WTC11 (cell line): Measurements from ENCODE around the gene HYPK. TPM values are rescaled to one million over a fixed set of nuclear protein-coding genes. Genes with fewer than 3 reads are reported as not detected.

ENCODE experiments used
- ATF6 ChIP-seq: sonication (generic); formaldehyde crosslinking; IDR thresholded peaks from 2 replicates; pipeline ENCODE4 v1.8.1; 2023; ENCODE audit warnings: mild to moderate bottlenecking, missing genetic modification reagents
- CTCF ChIP-seq: fragments of 200-600 bp; IDR thresholded peaks from 2 replicates; pipeline ENCODE4 v1.8.0; 2022; ENCODE audit warnings: antibody characterized with exemption
- PRDM15 ChIP-seq: sonication (generic); formaldehyde crosslinking; IDR thresholded peaks from 2 replicates; pipeline ENCODE4 v1.8.0; 2022; ENCODE audit warnings: missing genetic modification reagents
- RORB ChIP-seq: fragments of 250-450 bp; sonication (Bioruptor Pico); IDR thresholded peaks from 2 replicates; pipeline ENCODE4 v1.9.0; 2021; ENCODE audit warnings: mild to moderate bottlenecking
- TCF7 ChIP-seq: sonication (generic); formaldehyde crosslinking; IDR thresholded peaks from 2 replicates; pipeline ENCODE4 v1.8.0; 2022; ENCODE audit warnings: mild to moderate bottlenecking, low read depth, missing genetic modification reagents, moderate library complexity
- total RNA-seq: library from RNA; stranded (reverse); gene quantifications from 3 replicates; pipeline ENCODE4 v1.2.3, GENCODE V29; 2021
- TF ChIP-seq, protein P1 (sequence below): fragments of 250-450 bp; sonication (Bioruptor Pico); IDR thresholded peaks from 2 replicates; pipeline ENCODE4 v1.9.0; 2021; ENCODE audit warnings: mild to moderate bottlenecking, borderline replicate concordance
- TF ChIP-seq, protein P2 (sequence below): sonication (generic); formaldehyde crosslinking; IDR thresholded peaks from 2 replicates; pipeline ENCODE4 v1.8.0; 2023; ENCODE audit warnings: missing genetic modification reagents, mild to moderate bottlenecking, borderline replicate concordance
- TF ChIP-seq, protein P3 (sequence below): fragments of 250-450 bp; sonication (Bioruptor Pico); IDR thresholded peaks from 2 replicates; pipeline ENCODE4 v1.8.0; 2021; ENCODE audit warnings: mild to moderate bottlenecking
- TF ChIP-seq, protein P4 (sequence below): sonication (generic); formaldehyde crosslinking; IDR thresholded peaks from 2 replicates; pipeline ENCODE4 v1.8.0; 2022; ENCODE audit warnings: mild to moderate bottlenecking, missing genetic modification reagents

HYPK gene
- total RNA-seq, 1 experiment from 2014 or later = 22.0 TPM

DNA sequence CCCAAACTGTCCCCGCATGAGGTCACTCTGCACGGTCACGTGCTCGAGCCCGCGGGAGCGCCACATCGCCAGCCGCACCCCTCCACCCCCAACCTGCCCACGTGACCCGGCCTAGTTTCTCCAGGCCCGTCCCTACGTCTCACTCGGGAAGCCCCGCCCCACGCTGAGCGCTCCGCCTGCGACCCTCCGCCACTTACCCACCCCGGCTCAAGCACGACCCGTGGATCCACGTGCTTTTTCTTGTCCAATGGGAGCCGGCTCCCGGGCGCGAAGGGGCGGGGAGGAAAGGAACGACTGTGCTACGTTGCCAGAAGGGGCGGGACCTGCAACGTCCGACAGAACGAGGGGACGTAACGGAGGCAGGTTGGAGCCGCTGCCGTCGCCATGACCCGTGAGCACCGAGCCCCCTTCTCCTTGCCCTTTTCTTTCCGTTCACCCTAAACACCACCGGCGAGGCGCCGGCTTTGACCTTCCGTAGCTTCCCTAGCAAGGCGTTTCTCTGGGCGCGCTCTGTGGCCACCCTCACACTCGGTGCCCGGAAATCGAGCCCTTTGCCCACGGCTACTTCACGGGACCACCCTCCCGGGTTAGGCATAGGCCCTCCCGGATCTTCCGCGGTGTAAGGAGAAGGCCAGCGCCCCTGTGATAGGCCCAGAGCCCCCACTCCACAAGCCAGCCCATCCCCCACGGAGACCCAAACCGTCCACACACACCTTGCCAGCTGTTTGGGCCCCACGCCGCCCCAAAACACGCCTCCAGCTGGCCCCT is 8.2 kb upstream of the HYPK start, which contains the start of gene SERF2 (continued):
- TF ChIP-seq, protein P1, sequence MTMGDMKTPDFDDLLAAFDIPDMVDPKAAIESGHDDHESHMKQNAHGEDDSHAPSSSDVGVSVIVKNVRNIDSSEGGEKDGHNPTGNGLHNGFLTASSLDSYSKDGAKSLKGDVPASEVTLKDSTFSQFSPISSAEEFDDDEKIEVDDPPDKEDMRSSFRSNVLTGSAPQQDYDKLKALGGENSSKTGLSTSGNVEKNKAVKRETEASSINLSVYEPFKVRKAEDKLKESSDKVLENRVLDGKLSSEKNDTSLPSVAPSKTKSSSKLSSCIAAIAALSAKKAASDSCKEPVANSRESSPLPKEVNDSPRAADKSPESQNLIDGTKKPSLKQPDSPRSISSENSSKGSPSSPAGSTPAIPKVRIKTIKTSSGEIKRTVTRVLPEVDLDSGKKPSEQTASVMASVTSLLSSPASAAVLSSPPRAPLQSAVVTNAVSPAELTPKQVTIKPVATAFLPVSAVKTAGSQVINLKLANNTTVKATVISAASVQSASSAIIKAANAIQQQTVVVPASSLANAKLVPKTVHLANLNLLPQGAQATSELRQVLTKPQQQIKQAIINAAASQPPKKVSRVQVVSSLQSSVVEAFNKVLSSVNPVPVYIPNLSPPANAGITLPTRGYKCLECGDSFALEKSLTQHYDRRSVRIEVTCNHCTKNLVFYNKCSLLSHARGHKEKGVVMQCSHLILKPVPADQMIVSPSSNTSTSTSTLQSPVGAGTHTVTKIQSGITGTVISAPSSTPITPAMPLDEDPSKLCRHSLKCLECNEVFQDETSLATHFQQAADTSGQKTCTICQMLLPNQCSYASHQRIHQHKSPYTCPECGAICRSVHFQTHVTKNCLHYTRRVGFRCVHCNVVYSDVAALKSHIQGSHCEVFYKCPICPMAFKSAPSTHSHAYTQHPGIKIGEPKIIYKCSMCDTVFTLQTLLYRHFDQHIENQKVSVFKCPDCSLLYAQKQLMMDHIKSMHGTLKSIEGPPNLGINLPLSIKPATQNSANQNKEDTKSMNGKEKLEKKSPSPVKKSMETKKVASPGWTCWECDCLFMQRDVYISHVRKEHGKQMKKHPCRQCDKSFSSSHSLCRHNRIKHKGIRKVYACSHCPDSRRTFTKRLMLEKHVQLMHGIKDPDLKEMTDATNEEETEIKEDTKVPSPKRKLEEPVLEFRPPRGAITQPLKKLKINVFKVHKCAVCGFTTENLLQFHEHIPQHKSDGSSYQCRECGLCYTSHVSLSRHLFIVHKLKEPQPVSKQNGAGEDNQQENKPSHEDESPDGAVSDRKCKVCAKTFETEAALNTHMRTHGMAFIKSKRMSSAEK = no peak
- TF ChIP-seq, protein P2, sequence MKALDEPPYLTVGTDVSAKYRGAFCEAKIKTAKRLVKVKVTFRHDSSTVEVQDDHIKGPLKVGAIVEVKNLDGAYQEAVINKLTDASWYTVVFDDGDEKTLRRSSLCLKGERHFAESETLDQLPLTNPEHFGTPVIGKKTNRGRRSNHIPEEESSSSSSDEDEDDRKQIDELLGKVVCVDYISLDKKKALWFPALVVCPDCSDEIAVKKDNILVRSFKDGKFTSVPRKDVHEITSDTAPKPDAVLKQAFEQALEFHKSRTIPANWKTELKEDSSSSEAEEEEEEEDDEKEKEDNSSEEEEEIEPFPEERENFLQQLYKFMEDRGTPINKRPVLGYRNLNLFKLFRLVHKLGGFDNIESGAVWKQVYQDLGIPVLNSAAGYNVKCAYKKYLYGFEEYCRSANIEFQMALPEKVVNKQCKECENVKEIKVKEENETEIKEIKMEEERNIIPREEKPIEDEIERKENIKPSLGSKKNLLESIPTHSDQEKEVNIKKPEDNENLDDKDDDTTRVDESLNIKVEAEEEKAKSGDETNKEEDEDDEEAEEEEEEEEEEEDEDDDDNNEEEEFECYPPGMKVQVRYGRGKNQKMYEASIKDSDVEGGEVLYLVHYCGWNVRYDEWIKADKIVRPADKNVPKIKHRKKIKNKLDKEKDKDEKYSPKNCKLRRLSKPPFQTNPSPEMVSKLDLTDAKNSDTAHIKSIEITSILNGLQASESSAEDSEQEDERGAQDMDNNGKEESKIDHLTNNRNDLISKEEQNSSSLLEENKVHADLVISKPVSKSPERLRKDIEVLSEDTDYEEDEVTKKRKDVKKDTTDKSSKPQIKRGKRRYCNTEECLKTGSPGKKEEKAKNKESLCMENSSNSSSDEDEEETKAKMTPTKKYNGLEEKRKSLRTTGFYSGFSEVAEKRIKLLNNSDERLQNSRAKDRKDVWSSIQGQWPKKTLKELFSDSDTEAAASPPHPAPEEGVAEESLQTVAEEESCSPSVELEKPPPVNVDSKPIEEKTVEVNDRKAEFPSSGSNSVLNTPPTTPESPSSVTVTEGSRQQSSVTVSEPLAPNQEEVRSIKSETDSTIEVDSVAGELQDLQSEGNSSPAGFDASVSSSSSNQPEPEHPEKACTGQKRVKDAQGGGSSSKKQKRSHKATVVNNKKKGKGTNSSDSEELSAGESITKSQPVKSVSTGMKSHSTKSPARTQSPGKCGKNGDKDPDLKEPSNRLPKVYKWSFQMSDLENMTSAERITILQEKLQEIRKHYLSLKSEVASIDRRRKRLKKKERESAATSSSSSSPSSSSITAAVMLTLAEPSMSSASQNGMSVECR (CRISPR knock-in tag) = no peak
- TF ChIP-seq ATF6 (CRISPR knock-in tag) (no peak), CTCF (no peak), PRDM15 (no peak), TCF7 (CRISPR knock-in tag) (0 out of 2 replicates have a peak, but pooled peaks have one; percentile 41), RORB (no peak)
- TF ChIP-seq, protein P3, sequence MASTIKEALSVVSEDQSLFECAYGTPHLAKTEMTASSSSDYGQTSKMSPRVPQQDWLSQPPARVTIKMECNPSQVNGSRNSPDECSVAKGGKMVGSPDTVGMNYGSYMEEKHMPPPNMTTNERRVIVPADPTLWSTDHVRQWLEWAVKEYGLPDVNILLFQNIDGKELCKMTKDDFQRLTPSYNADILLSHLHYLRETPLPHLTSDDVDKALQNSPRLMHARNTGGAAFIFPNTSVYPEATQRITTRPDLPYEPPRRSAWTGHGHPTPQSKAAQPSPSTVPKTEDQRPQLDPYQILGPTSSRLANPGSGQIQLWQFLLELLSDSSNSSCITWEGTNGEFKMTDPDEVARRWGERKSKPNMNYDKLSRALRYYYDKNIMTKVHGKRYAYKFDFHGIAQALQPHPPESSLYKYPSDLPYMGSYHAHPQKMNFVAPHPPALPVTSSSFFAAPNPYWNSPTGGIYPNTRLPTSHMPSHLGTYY (CRISPR knock-in tag) = no peak
- TF ChIP-seq, protein P4, sequence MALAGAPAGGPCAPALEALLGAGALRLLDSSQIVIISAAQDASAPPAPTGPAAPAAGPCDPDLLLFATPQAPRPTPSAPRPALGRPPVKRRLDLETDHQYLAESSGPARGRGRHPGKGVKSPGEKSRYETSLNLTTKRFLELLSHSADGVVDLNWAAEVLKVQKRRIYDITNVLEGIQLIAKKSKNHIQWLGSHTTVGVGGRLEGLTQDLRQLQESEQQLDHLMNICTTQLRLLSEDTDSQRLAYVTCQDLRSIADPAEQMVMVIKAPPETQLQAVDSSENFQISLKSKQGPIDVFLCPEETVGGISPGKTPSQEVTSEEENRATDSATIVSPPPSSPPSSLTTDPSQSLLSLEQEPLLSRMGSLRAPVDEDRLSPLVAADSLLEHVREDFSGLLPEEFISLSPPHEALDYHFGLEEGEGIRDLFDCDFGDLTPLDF = no peak
